ENCODE results near the gene NAIF1. TPM values are rescaled to one million over a fixed set of nuclear protein-coding genes. Genes with fewer than 3 reads are reported as not detected.

The NAIF1 gene
- polyA plus RNA-seq, 2 of the 4 experiments (the other 2 are of a cell fraction): 6.0 to 7.5 TPM

Other genes starting within 250 kb of the NAIF1 start
- gene ENG, start 212.7 kb downstream of the NAIF1 start, polyA plus RNA-seq (2011; rRNA removed): not detected in 2 replicates
- 0.03 to 0.15 TPM (median 0.08 TPM) in 3 replicates for gene ENG, start 212.7 kb downstream of the NAIF1 start, polyA plus RNA-seq (2017; fragmentation: RNase III; extraction: RNeasy Plus Mini Kit Qiagen cat#74134 plus additional on column Dnase treatment)
- 30.0 and 33.6 TPM in 2 replicates for gene AK1, start 189.6 kb downstream of the NAIF1 start, polyA plus RNA-seq (2011; rRNA removed)
- 31.9 to 38.2 TPM (median 31.9 TPM) in 3 replicates for gene AK1, start 189.6 kb downstream of the NAIF1 start, polyA plus RNA-seq (2017; fragmentation: RNase III; extraction: RNeasy Plus Mini Kit Qiagen cat#74134 plus additional on column Dnase treatment)
- gene ST6GALNAC6, start 167.7 kb downstream of the NAIF1 start, polyA plus RNA-seq (2011; rRNA removed): 8.2 and 14.7 TPM in 2 replicates
- 15.8 to 25.2 TPM (median 22.0 TPM) in 3 replicates for gene ST6GALNAC6, start 167.7 kb downstream of the NAIF1 start, polyA plus RNA-seq (2017; fragmentation: RNase III; extraction: RNeasy Plus Mini Kit Qiagen cat#74134 plus additional on column Dnase treatment)
- gene ST6GALNAC4, start 150.3 kb downstream of the NAIF1 start, polyA plus RNA-seq (2011; rRNA removed): 11.0 and 12.5 TPM in 2 replicates
- gene ST6GALNAC4, start 150.3 kb downstream of the NAIF1 start, polyA plus RNA-seq (2017; fragmentation: RNase III; extraction: RNeasy Plus Mini Kit Qiagen cat#74134 plus additional on column Dnase treatment): 18.1 to 25.4 TPM (median 24.8 TPM) in 3 replicates
- gene PIP5KL1, start 136.5 kb downstream of the NAIF1 start, polyA plus RNA-seq (2011; rRNA removed): 1.8 and 2.4 TPM in 2 replicates
- gene PIP5KL1, start 136.5 kb downstream of the NAIF1 start, polyA plus RNA-seq (2017; fragmentation: RNase III; extraction: RNeasy Plus Mini Kit Qiagen cat#74134 plus additional on column Dnase treatment): 2.0 to 3.7 TPM (median 2.5 TPM) in 3 replicates
- 41.9 and 48.8 TPM in 2 replicates for gene DPM2, start 129.5 kb downstream of the NAIF1 start, polyA plus RNA-seq (2011; rRNA removed)
- gene DPM2, start 129.5 kb downstream of the NAIF1 start, polyA plus RNA-seq (2017; fragmentation: RNase III; extraction: RNeasy Plus Mini Kit Qiagen cat#74134 plus additional on column Dnase treatment): 45.9 to 50.1 TPM (median 46.3 TPM) in 3 replicates
- 24.4 and 30.3 TPM in 2 replicates for gene EEIG1, start 86.3 kb downstream of the NAIF1 start, polyA plus RNA-seq (2011; rRNA removed)
- gene EEIG1, start 86.3 kb downstream of the NAIF1 start, polyA plus RNA-seq (2017; fragmentation: RNase III; extraction: RNeasy Plus Mini Kit Qiagen cat#74134 plus additional on column Dnase treatment): 24.1 to 33.0 TPM (median 31.5 TPM) in 3 replicates
- 7.0 TPM in 2 replicates for gene SLC25A25, start 912 bp upstream of the NAIF1 start, polyA plus RNA-seq (2011; rRNA removed)
- 6.5 to 7.0 TPM (median 7.0 TPM) in 3 replicates for gene SLC25A25, start 912 bp upstream of the NAIF1 start, polyA plus RNA-seq (2017; fragmentation: RNase III; extraction: RNeasy Plus Mini Kit Qiagen cat#74134 plus additional on column Dnase treatment)
- gene PTGES2, start 60.4 kb upstream of the NAIF1 start, polyA plus RNA-seq (2011; rRNA removed): 79.8 and 94.5 TPM in 2 replicates
- gene PTGES2, start 60.4 kb upstream of the NAIF1 start, polyA plus RNA-seq (2017; fragmentation: RNase III; extraction: RNeasy Plus Mini Kit Qiagen cat#74134 plus additional on column Dnase treatment): 92.6 to 97.2 TPM (median 94.1 TPM) in 3 replicates
- gene LCN2, start 82.1 kb upstream of the NAIF1 start, polyA plus RNA-seq (2011; rRNA removed): 11.9 and 18.1 TPM in 2 replicates
- 2.3 to 3.0 TPM (median 2.6 TPM) in 3 replicates for gene LCN2, start 82.1 kb upstream of the NAIF1 start, polyA plus RNA-seq (2017; fragmentation: RNase III; extraction: RNeasy Plus Mini Kit Qiagen cat#74134 plus additional on column Dnase treatment)
- gene BBLN, start 92.9 kb upstream of the NAIF1 start, polyA plus RNA-seq (2011; rRNA removed): 23.0 and 23.8 TPM in 2 replicates
- gene BBLN, start 92.9 kb upstream of the NAIF1 start, polyA plus RNA-seq (2017; fragmentation: RNase III; extraction: RNeasy Plus Mini Kit Qiagen cat#74134 plus additional on column Dnase treatment): 23.3 to 28.1 TPM (median 26.0 TPM) in 3 replicates
- gene CIZ1, start 124.3 kb upstream of the NAIF1 start, polyA plus RNA-seq (2011; rRNA removed): 39.2 and 50.3 TPM in 2 replicates
- 83.0 to 93.6 TPM (median 92.5 TPM) in 3 replicates for gene CIZ1, start 124.3 kb upstream of the NAIF1 start, polyA plus RNA-seq (2017; fragmentation: RNase III; extraction: RNeasy Plus Mini Kit Qiagen cat#74134 plus additional on column Dnase treatment)
- 60.2 and 70.7 TPM in 2 replicates for gene DNM1, start 136.1 kb upstream of the NAIF1 start, polyA plus RNA-seq (2011; rRNA removed)
- gene DNM1, start 136.1 kb upstream of the NAIF1 start, polyA plus RNA-seq (2017; fragmentation: RNase III; extraction: RNeasy Plus Mini Kit Qiagen cat#74134 plus additional on column Dnase treatment): 99.8 to 139 TPM (median 136 TPM) in 3 replicates
- gene GOLGA2, start 208.7 kb upstream of the NAIF1 start, polyA plus RNA-seq (2011; rRNA removed): 55.3 and 61.9 TPM in 2 replicates
- 53.9 to 63.2 TPM (median 60.1 TPM) in 3 replicates for gene GOLGA2, start 208.7 kb upstream of the NAIF1 start, polyA plus RNA-seq (2017; fragmentation: RNase III; extraction: RNeasy Plus Mini Kit Qiagen cat#74134 plus additional on column Dnase treatment)
- gene SWI5, start 209.0 kb upstream of the NAIF1 start, polyA plus RNA-seq (2011; rRNA removed): 66.8 and 67.6 TPM in 2 replicates
- 45.3 to 49.3 TPM (median 45.6 TPM) in 3 replicates for gene SWI5, start 209.0 kb upstream of the NAIF1 start, polyA plus RNA-seq (2017; fragmentation: RNase III; extraction: RNeasy Plus Mini Kit Qiagen cat#74134 plus additional on column Dnase treatment)

Measured in A549 (cell line).